Stimulated activated CD8-positive, alpha-beta memory T cell treated with anti-CD3 and anti-CD28 coated beads, Interleukin-15, amount 100 ng/mL, for 4 hours (primary cell): ENCODE results near the gene UBE2J2.

ENCODE experiments used
- DNase-seq, 2 donors: peaks; one replicate each; pipeline ENCODE4 v3.0.0-alpha.2; 2020; ENCODE audit warnings: low read depth in 2 of 2

The UBE2J2 gene

DNA sequence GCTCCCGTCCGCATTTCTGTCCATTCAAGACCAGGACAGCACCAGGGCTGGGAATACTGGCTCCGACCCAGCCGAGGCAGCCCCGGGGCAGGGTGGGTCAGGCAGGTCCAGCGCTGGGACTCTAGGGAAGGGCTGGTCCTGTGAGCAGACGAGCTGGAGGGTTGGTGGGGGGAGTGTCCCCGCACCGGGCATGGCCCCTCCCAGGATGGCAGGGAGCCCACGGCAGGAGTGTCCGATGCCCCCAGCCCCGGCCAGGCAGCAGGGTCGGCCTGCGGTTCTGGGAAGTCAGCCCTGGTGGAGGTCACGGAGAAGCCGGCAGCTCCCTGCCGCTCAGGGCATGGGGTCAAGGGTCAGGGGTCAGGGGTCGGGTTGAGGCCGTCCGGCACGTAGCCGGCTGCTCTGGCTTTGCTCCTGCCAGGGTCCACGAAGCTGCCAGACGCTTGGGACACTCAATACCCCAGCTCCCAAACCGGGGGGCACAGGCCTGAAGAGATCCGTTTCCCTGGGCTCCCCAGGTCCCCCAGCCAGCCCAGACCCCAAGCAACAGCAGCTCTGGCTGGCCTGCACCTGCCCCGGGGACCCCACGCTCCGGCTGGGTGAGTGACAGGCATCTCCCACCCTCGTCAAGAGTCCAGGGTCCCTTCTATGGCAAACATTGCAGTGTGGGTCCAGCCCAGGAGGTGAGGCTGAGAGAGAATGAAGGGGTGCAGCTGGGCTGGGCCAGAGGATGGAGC lies 33.9 kb downstream of the UBE2J2 start:
- DNase-seq = no peak

DNA sequence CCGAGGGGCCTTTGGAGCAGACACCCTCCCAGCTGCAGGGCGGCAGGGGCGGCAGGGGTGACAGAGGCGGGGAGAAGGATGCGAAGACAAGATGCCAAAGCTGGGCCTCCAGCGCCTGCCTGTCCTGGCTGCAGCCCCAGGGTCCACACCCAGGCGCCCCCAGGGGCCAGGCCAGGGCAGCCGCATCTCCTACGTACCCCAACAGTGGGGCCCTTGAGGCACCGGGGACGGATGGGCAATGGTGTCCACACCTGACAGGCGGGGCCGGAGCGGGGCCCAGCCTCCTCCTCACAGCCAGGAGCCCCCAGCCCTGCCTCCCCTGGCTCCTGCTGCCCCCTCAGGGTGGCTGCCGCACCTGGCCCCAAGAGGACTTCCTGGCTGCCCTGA lies 34.4 kb downstream of the UBE2J2 start:
- no peak for DNase-seq

DNA sequence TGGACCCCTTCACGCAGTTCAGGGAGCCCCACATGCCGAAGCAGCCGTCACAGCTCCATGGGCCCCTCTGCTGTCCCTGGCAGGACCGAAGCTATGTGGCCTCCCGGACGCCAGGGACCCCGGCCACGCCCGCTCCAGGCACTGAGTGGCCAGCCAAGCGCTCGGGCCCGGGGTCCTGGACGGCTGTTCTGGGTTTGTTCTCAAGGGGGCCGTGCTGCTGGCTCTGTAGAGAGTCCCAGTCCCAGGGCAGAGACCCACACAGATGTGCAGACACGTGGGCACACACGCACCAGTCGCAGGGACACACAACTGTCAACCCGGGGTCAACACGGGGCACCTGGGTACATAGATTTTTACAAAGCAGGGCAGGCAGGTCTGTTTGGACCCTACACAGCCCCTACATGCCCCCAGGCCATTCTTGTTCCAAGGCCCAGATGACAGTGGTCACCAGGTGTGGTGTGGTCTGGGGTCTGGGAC lies 34.9 kb downstream of the UBE2J2 start:
- DNase-seq = no peak

DNA sequence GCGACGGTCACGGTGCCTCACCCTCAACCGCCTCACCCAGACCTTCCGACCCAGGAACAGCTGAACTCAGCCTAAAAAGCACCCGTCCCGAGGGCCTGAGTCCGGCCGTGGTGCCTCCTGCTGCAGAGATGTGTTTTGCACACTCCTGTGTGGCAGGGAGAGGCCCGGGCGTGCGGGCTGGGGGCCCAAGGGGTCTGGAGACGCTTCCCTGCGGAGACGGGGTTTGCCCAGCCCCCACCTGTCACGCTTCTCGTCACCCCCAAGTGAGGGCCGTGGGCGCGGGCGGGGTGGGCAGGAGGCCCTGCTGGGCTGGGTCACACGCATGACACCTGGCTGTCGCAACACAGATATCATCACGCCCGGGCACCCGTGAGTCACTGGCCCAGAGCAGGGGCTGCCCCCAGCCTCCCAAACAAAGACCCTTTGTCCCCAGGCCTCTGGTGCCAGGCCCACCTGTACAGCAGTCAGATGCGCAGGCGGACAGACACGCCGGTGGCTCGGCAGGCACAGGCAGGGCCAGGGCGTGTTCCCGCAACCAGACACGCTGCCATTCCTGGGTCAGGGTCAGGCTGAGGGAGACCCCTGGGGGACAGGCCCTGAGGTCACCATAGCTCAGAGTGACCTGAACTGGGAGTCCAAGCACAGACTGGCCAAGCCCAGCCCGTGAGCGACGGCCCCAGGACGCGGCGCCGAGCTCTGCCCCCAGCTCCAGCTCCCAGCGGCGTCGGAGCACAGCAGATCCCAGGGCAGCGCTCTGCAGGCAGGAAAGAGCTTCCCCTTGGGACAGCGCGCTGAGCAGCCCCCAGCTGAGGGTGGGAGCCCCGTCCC lies 35.6 kb downstream of the UBE2J2 start:
- DNase-seq = no peak

DNA sequence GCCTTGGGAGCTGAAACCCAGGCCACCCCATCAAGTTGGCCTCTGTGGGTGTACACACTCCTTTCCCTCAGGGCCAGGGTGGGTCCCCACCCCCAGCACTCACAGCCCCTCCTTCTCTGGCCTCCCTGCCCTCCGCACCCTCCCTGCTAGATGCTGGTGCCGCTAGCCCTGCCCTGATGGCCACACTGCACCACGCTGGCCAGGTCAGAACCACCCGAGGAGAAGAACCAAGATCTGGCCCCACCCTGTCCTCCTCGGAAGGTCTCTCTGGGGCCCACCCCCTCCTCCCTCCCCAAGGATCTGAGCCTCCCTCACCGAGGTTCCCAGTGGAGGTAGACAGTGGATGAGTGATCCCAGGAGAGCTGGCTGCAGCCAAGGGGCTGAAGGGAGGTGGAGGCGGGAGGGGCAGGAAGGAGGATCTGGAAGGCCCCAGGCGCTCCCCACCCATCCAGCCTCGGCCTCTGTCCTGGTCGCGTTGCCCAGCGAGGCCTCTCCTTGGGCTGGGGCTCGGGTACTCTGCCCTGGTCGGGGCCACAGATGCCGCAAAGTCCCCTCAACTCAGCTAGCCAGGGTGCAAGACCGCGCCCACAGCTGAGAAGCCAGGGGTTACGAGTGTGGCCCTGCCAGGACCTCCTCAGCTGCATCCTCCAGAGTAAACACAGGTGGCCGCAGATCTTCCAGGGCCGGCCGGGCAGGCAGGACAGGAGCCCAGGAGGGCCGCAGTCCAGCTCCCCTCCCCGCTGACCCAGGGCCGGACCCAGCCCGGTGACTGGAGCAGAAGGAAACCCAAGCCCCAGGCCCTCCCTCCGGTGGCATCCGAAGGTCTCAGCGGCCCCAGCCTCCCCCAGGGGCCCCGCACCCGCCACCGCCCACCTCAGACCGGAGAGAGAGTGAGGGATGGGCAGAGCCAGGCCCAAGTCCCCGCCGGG lies 36.4 kb downstream of the UBE2J2 start:
- no peak for DNase-seq

DNA sequence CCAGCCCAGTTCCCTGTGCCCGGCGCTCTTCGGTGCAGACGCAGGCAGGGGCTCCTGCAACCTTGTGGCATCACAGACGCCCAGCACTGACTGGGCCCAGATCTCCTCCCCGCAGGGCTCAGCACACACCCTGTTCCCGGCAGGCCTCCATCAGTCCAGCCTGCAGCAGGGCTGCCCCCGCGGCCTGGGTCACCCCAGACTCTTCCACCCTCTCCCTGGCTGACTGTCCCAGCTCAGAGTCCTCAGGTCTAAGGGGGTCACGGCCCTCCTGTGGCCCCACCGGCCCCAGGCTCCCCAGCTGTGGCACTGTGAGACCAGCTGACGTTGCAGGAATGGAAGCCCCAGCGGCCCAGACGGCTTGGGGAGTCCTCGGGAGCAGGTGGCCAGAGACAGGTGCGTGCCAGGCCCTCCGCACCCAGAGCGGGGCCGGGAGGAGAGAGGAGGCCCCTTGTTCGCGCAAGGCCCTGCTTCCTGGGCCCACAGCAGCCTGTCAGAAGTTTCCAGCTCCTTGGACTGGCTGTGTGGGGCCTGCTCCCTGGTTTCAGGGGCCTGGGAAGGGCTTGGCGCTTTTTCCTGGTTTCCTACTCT lies 37.4 kb downstream of the UBE2J2 start:
- DNase-seq = no peak

DNA sequence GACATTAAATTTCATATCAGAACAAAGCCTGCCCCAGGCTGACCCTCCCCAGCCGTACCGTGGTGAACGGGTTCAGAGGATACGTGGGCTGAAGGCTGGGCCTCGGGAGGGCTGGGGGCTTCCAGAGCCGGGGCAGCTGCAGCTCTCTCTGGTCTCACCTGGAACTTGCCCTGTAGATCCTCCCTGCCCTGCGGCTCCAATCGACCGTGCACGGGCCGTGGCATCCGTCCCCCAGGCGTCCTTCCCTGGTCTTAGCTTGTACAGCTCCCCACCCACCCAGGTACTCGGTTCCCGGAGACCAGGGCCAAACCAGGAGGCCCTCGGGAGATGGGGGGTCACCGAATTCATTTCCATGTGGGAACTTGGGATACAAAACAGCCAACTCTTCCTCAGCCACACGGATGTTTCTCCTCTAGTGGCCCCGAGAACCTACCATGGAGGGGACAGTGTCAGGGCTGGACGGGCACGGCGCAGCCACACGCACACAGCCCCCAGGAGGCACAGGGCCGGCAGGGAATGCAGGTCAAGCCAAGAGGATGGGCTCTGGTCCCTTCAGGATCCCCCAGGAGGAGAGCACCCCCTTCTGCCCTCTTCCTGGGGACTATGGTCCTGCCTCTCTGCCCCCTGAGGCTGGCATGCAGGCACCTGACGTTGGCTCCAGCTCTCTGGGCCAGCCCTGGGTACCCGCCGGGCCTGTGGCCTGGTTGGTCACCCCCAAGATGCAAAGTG lies 38.5 kb downstream of the UBE2J2 start:
- DNase-seq = no peak

DNA sequence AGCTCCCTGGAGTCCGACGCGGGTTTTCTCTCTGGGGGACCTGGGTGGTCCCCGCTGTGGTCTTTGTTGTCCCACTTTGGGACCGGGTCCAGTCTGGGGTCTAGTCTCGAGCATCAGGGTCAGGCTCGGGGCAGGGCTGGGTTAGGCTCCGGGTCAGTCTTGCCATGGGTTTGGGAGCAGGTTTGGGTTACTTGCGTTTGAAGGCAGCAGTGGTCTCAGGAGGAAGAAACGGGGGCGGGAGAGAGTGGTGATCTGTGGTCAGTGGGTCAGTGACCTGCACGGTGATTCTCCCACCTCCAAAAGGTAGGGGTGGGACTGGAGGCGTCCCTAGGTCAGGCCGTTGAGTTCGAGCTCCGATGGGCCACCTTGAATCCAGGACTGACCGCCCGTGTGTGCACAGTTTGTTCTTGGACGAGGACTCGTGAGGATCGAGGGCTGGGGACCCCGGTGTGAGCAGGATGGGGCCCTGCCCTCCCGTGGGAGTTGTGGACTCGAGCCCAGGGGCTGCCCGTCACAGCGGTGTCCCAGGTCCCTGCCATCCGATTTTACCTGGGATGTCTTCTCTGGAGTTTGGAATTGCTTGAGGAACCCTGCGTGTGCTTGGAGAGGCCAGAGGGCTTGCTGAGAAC lies 39.4 kb downstream of the UBE2J2 start:
- no peak for DNase-seq

DNA sequence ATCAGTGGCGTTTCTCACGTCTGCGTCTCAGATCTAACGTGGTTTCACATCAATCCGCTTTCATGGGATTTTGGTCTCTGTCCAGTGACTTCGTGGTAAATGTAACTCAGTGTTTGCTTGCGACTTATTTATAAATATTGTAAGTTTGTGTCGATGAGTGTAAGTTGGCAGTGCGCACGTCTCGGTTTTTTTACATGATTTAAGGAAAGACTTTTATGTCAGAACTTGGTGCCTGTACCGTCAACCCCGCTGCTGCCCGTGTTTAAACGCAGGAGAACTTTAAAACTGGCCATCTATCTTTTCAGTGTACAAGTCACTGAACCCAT lies 40.1 kb downstream of the UBE2J2 start:
- DNase-seq = no peak

DNA sequence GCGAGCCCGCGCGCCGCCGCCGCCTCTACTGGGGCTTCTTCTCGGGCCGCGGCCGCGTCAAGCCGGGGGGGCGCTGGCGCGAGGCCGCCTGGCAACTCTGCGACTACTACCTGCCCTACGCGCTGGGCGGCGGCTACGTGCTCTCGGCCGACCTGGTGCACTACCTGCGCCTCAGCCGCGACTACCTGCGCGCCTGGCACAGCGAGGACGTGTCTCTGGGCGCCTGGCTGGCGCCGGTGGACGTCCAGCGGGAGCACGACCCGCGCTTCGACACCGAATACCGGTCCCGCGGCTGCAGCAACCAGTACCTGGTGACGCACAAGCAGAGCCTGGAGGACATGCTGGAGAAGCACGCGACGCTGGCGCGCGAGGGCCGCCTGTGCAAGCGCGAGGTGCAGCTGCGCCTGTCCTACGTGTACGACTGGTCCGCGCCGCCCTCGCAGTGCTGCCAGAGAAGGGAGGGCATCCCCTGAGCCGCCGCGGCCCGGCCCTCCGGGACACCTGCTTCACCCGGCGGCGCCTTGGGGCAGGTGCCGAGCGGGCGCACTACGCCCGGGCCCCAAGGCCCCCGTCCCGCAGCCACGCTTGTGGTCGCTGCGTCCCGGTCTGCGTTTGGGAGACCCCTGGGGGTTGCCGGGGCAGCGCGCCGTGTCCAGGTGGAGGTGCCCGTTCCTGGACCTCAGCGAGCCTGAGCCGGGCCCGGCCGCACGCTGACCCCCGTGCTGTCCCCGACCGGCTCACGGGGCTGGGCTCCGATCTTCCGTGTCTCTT lies 40.7 kb downstream of the UBE2J2 start:
- DNase-seq = no peak

DNA sequence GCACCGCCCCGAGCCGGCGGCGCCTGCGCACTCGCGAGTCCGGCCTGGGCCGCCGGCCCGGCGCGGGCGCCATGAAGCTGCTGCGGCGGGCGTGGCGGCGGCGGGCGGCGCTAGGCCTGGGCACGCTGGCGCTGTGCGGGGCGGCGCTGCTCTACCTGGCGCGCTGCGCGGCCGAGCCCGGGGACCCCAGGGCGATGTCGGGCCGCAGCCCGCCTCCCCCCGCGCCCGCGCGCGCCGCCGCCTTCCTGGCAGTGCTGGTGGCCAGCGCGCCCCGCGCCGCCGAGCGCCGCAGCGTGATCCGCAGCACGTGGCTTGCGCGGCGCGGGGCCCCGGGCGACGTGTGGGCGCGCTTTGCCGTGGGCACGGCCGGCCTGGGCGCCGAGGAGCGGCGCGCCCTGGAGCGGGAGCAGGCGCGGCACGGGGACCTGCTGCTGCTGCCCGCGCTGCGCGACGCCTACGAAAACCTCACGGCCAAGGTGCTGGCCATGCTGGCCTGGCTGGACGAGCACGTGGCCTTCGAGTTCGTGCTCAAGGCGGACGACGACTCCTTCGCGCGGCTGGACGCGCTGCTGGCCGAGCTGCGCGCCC lies 41.4 kb downstream of the UBE2J2 start, which contains the start of gene B3GALT6:
B3GALT6 (plus strand) TSS at position 30 of the 588 bp plus-strand sequence; CDS start at position 72, 42 bp downstream.
- DNase-seq = no peak

DNA sequence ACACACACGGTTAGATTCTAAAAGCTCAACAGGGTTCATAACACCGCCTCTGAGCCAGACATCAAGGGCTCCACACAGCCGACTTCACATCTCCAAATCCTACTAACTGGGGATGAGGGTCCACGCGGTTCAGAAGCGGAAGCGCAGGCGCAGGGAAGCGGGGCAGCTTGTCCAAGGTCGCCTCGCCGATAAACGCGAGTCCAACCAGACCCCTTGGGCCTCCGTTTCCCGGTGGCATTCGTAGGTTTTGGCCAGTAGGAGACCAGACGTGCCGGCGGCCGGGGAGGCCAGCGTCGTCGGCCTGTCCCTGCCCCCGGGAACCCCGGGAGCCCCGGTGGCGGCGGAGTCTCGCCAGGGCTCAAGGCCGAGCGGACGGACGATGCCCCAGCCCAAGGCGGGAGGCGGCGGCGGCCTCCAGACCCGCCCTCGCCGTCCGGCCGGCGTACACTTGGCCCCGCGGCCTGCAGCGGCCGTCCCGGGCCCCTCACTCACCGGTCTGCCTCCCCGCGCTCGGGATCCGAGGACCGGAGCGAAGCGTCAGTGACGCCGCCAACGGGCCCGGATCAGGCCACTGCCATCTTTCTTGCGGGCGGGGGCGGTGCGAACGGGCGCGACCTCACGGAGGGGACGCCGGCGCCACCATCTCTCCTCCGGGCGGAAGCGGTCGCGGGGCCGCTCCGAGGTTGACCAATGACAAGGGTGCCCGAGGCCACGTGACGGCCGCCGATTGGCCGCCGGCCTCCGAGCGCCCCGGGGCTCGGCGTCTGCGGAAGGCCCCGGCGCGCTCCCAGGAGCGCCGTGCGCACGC lies 42.0 kb downstream of the UBE2J2 start, which contains the start of gene SDF4:
SDF4 (minus strand) TSS at position 602 of the 808 bp plus-strand sequence. CDS start 3,229 bp downstream, outside the sequence.
- peak; percentile 90 to 95 for DNase-seq

DNA sequence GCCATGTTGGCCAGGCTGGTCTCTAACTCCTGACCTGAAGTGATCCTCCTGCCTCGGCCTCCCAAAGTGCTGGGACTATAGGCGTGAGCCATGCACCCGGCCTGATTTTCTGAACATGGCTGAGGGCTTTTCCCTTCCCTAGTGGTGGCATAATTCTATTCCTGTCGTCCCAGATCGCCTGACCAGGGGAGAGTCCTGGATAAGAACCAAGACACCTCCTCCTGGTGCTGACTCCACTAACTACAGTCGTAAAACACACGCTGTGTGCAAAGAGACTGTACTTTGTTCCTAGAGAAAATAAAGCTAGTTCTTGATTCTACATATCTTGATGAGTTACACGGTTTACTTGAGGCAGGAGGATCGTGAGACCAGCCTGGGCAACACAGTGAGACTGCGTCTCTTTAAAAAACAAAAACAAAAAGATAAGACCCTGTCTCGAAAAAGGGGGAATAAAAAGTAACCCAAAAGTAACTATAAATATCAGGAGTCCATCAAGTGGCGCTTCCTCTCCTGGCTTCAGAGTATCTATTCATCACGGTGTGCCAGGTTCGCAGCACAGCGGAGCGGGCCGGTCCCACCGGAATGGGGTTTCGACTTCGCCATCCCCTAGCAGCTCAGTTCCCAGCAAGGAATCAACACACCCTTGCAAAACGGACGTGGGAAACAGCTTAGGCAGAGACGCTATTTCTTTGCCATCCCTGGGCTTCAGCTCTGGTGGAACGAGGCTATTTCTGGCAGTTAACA lies 42.8 kb downstream of the UBE2J2 start:
- no peak for DNase-seq

DNA sequence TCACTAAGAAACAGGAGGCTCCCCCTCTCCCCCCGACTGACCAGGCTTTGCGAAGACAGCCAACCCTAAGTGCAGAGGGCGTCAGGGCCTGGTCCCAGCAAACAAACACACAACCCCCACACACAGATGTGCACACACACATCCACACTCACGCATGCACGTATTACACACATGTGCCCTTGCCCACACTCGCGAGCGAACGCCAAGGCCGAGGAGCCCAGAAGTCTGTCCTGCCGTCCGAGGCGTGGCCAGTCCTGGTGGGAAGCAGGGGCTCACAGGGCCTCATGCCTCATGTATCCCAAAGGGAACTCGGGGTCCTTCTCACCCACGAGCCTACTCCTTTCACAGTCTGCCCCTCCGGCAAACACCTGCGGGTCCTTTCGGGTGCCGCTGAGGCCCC lies 43.9 kb downstream of the UBE2J2 start:
- DNase-seq = no peak

DNA sequence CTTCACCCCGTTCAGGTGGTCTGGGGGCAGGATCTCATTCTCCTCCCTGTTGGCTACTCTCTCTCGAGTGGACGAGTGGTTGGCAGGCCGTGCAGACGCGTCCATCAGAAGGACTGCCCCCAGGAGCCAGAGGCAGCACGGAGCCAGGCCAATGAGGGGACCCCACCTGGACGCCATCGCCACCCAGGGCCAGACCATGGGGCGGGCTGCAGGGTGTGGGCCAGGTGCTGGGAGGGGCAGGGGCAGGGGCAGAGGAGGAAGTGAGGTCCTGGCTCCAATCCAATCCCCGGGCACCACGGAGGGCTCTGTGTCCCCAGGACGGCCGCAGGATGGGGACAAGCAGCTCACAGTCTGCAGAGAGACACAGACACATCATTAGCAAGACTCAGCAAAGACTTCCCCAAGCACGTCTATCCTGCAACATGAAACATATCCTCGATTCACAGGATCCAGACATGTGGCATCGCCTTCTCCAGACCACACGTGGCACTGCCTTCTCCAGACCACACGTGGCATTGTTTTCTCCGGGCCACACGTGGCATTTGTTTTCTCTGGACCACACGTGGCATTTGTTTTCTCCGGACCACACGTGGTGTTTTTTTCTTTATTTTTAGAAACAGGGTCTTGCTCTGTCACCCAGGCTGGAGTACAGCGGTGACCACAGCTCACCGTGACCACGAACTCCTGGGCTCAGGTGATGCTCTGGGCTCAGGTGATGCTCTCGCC lies 44.9 kb downstream of the UBE2J2 start:
- DNase-seq = no peak

DNA sequence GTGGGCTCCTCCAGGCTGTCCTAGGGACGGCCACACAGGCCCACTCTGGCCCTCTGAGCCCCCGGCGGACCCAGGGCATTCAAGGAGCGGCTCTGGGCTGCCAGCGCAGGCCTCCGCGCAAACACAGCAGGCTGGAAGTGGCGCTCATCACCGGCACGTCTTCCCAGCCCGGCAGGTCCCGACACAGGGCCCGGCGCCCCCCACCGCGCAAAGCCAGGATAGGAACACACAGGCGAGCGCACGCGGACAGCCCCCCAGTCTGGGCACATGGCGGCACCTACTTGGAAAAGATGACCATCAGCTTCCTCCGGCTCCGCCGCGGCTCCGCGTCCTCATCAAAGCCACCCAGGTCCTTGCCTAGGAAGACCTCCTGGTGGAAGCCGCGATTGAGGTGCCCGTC lies 45.5 kb downstream of the UBE2J2 start:
- no peak for DNase-seq

DNA sequence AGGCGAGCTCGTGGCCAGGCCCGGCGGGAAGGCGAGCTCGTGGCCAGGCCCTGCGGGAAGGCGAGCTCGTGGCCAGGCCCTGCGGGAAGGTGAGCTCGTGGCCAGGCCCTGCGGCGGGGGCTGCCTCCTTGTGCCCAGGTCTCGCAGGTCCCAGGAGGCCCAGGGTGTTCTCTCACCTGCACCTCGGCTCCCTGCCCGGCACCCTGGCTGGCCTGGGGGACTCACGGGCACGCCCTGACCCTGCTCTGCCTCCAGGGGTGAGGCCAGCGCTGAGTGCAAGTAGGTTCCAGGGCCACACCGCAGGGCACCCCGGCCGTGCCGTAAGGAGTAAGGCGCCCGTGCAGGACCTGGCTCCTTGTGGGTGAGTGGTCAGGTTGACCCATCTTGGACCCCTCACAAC lies 46.3 kb downstream of the UBE2J2 start:
- no peak for DNase-seq
